Naive thymus-derived CD4-positive, alpha-beta T cell (primary cell): ENCODE data around the gene PINLYP. TPM values are rescaled to one million over a fixed set of nuclear protein-coding genes. Genes with fewer than 3 reads are reported as not detected.

ENCODE experiments used
- ATAC-seq: fragments of 150-1000 bp; cut with Tn5 transposase; 2 replicates; pipeline ENCODE4 v1.10.0; 2021; ENCODE audit warnings: mild to moderate bottlenecking, moderate library complexity
- CTCF ChIA-PET: fragments of 350-600 bp; sonication (Branson Sonifier 250); formaldehyde crosslinking; loops from one replicate; lab custom pipeline; 2021; ENCODE audit warnings: antibody characterized with exemption; lab: Charles Lee
- POLR2A ChIA-PET: fragments of 350-600 bp; sonication (Branson Sonifier 250); formaldehyde crosslinking; loops from one replicate; lab custom pipeline; 2021; ENCODE audit warnings: antibody characterized with exemption, inconsistent platforms; lab: Charles Lee
- DNase-seq, 9 donors: peaks; one replicate each; pipeline versions ENCODE4 v3.0.0 to v3.0.0-alpha.2; 2020 to 2022; ENCODE audit warnings: mixed read lengths in 1 of 9
- H3K27ac ChIP-seq: one replicate; pipeline ENCODE4 v1.7.0; 2013; ENCODE audit warnings: mild to moderate bottlenecking, low read depth, low read length, moderate library complexity
- H3K27me3 ChIP-seq, 2 donors: one replicate each; pipeline ENCODE4 v1.7.0; 2013; ENCODE audit warnings: low read length in 2 of 2, mild to moderate bottlenecking in 2 of 2, moderate library complexity in 2 of 2; ENCODE audit not compliant: control insufficient read depth in 2 of 2, insufficient read depth in 2 of 2
- H3K36me3 ChIP-seq, 3 experiments: 1 replicate in 2 of 3; 2 replicates in 1 of 3; pipeline ENCODE4 v1.7.0; 2013; ENCODE audit warnings: low read length in 3 of 3, mild to moderate bottlenecking in 3 of 3, moderate library complexity in 1 of 3; ENCODE audit not compliant: insufficient read depth in 3 of 3, control insufficient read depth in 2 of 3
- H3K4me1 ChIP-seq, 2 donors: one replicate each; pipeline ENCODE4 v1.7.0; 2013; ENCODE audit warnings: low read length in 2 of 2, mild to moderate bottlenecking in 2 of 2, moderate library complexity in 1 of 2; ENCODE audit not compliant: control insufficient read depth in 2 of 2, insufficient read depth in 2 of 2
- H3K4me3 ChIP-seq: 2 replicates; pipeline ENCODE4 v1.7.0; 2013; ENCODE audit warnings: mild to moderate bottlenecking, low read length
- H3K9me3 ChIP-seq, 3 experiments: 1 replicate in 2 of 3; 2 replicates in 1 of 3; pipeline ENCODE4 v1.7.0; 2013; ENCODE audit warnings: low read length in 3 of 3; ENCODE audit not compliant: control insufficient read depth in 2 of 3
- H3K27ac Mint-ChIP-seq, 9 donors: one replicate each; pipeline ENCODE4 v1.8.0; 2020 to 2022; ENCODE audit warnings: mixed read lengths in 9 of 9, mild to moderate bottlenecking in 8 of 9, moderate library complexity in 5 of 9, inconsistent platforms in 2 of 9
- H3K27me3 Mint-ChIP-seq, 5 donors: one replicate each; pipeline ENCODE4 v1.8.0; 2021 to 2022; ENCODE audit warnings: mixed read lengths in 5 of 5, mild to moderate bottlenecking in 1 of 5
- H3K36me3 Mint-ChIP-seq, 5 donors: one replicate each; pipeline ENCODE4 v1.8.0; 2020 to 2022; ENCODE audit warnings: mixed read lengths in 5 of 5, mild to moderate bottlenecking in 3 of 5, inconsistent platforms in 1 of 5
- H3K4me1 Mint-ChIP-seq, 7 donors: one replicate each; pipeline ENCODE4 v1.8.0; 2020 to 2022; ENCODE audit warnings: mixed read lengths in 7 of 7, mild to moderate bottlenecking in 3 of 7, inconsistent platforms in 1 of 7
- H3K4me3 Mint-ChIP-seq, 10 donors: one replicate each; pipeline ENCODE4 v1.8.0; 2020 to 2022; ENCODE audit warnings: mild to moderate bottlenecking in 10 of 10, mixed read lengths in 10 of 10, moderate library complexity in 6 of 10, inconsistent platforms in 2 of 10
- H3K9me3 Mint-ChIP-seq, 11 donors: one replicate each; pipeline ENCODE4 v1.8.0; 2020 to 2022; ENCODE audit warnings: mixed read lengths in 11 of 11, mild to moderate bottlenecking in 4 of 11, inconsistent platforms in 1 of 11, moderate library complexity in 1 of 11
- intact Hi-C, 2 donors: fragments of 100-400 bp; cut with micrococcal nuclease; formaldehyde crosslinking; loops; one replicate each; pipeline ENCODE4 v1.15.1; 2023
- polyA plus RNA-seq, 2 donors: library from polyadenylated mRNA; unstranded; fragments of 300-500 nt; fragmentation: Illumina TruSeq; gene quantifications; one replicate each; pipeline ENCODE4 v1.2.3, GENCODE V29; 2021
- total RNA-seq, 6 experiments: library from RNA in 5 of 6; stranded (reverse) in 5 of 6; gene quantifications; 1 replicate in 5 of 6; 2 replicates in 1 of 6; pipeline ENCODE4 v1.2.3 and lab custom pipeline; 2021 to 2026

Gene PINLYP
- total and polyA plus RNA-seq, 7 experiments from 2014 or later, result 0.27 to 5.8 (median 0.54) TPM; not detected in 1

- H3K9me3 ChIP-seq, result no peaks in the 10 kb centered on the region
- Mint-ChIP-seq H3K27me3 (no peaks in the 10 kb centered on the region), H3K4me3 (peak overlapping the region; percentile 95 to 99 (median 98)), H3K4me1 (peaks cover 17 to 58% (median 33%) of the 10 kb centered on the region in 7 donors), H3K27ac (peak overlapping the region; percentile 88 to 98 (median 93)), H3K9me3 (no peaks in the 10 kb centered on the region), H3K36me3 (peaks cover 0 to 4% (median 0%) of the 10 kb centered on the region in 5 donors)
- peaks cover 0 to 12% (median 0%) of the 10 kb centered on the region in 3 experiments for H3K36me3 ChIP-seq
- DNase-seq (peak in 2 of 9 donors; percentile 14 to 18), ATAC-seq (peak; percentile 14)
- peaks cover 9 to 12% of the 10 kb centered on the region in 2 donors for H3K4me1 ChIP-seq
- intact Hi-C loops, result loop anchor here (1.0 to 5.0 kb wide), 8 partner anchors 21 to 208 kb away; partner anchors contain the start of genes IRGQ (in 2 of the 2), PINLYP (in 2 of the 2), XRCC1 (in 2 of the 2) and ZNF576 (in 2 of the 2)
- peak overlapping the region; percentile 63 for H3K4me3 ChIP-seq
- H3K27me3 ChIP-seq, result no peaks in the 10 kb centered on the region
- ChIA-PET CTCF (no interaction called here), POLR2A (interaction anchor here (0.8 to 1.2 kb wide), 3 partner anchors 12 to 94 kb away, joined by 3 to 4 read pairs (median 3); no protein-coding TSS in a partner anchor)
- peak overlapping the region; percentile 83 for H3K27ac ChIP-seq
Observed at GRCh38 chr19:43618921-43619261, 43.3 kb downstream of the PINLYP start.

- DNase-seq (peak; percentile 77 to 91 (median 84)), ATAC-seq (peak; percentile 93)
- no peaks in the 10 kb centered on the region for H3K27me3 ChIP-seq
- Mint-ChIP-seq H3K9me3 (no peaks in the 10 kb centered on the region), H3K4me3 (peak within 1 kb of the TSS; percentile 95 to 99 (median 98)), H3K27ac (peak within 1 kb of the TSS; percentile 93 to 99 (median 97)), H3K36me3 (peaks cover 0 to 2% (median 0%) of the 10 kb centered on the region in 5 donors), H3K27me3 (no peaks in the 10 kb centered on the region), H3K4me1 (peaks cover 18 to 59% (median 36%) of the 10 kb centered on the region in 7 donors)
- POLR2A ChIA-PET, result interaction anchor here (1.0 kb wide), 3 partner anchors 10 to 156 kb away, joined by 3 to 4 read pairs (median 3); no protein-coding TSS in a partner anchor
- peaks cover 0 to 8% (median 0%) of the 10 kb centered on the region in 3 experiments for H3K36me3 ChIP-seq
- CTCF ChIA-PET, result no interaction called here
- intact Hi-C loops, result loop anchor here (1.0 to 5.0 kb wide), 8 partner anchors 21 to 208 kb away; partner anchors contain the start of genes IRGQ (in 2 of the 2), PINLYP (in 2 of the 2), XRCC1 (in 2 of the 2) and ZNF576 (in 2 of the 2)
- H3K27ac ChIP-seq, result peak within 1 kb of the TSS; percentile 83
- peaks cover 9 to 12% of the 10 kb centered on the region in 2 donors for H3K4me1 ChIP-seq
- H3K4me3 ChIP-seq, result peak within 1 kb of the TSS; percentile 63
- no peaks in the 10 kb centered on the region for H3K9me3 ChIP-seq
Observed at GRCh38 chr19:43619262-43620060, 43.9 kb downstream of the PINLYP start, which contains the start of gene ZNF428. Gene ZNF428 (minus strand): TSS chr19:43619629. CDS start chr19:43614304, 5,325 bp downstream.

GRCh38 chr19:43620061-43621001 is 44.7 kb downstream of the PINLYP start:
- DNase-seq, result peak in 4 of 9 donors; percentile 64 to 88 (median 84)
- Histone ChIP-seq H3K4me3 (peak overlapping the region; percentile 63), H3K36me3 (peaks cover 0 to 8% (median 0%) of the 10 kb centered on the region in 3 experiments), H3K27ac (peak overlapping the region; percentile 83), H3K9me3 (no peaks in the 10 kb centered on the region), H3K27me3 (no peaks in the 10 kb centered on the region), H3K4me1 (peaks cover 13 to 16% of the 10 kb centered on the region in 2 donors)
- Mint-ChIP-seq H3K4me3 (peak overlapping the region; percentile 95 to 99 (median 98)), H3K9me3 (no peaks in the 10 kb centered on the region), H3K36me3 (peaks cover 0 to 2% (median 0%) of the 10 kb centered on the region in 5 donors), H3K4me1 (peaks cover 18 to 61% (median 44%) of the 10 kb centered on the region in 7 donors), H3K27me3 (no peaks in the 10 kb centered on the region), H3K27ac (peak overlapping the region; percentile 93 to 99 (median 97))
- CTCF ChIA-PET, result no interaction called here
- no peak for ATAC-seq
- POLR2A ChIA-PET, result interaction anchor here (0.7 to 1.0 kb wide), 5 partner anchors 10 to 1781 kb away, joined by 3 to 4 read pairs (median 3); no protein-coding TSS in a partner anchor
- intact Hi-C loops, result loop anchor here in 1 of 2 donors (1.0 kb wide), 1 partner anchor 48 kb away; no protein-coding TSS in a partner anchor

- Histone ChIP-seq H3K4me1 (peaks cover 13 to 16% of the 10 kb centered on the region in 2 donors), H3K27ac (no peak overlapping the region), H3K4me3 (no peak overlapping the region), H3K27me3 (no peaks in the 10 kb centered on the region), H3K9me3 (no peaks in the 10 kb centered on the region), H3K36me3 (peaks cover 0 to 8% (median 0%) of the 10 kb centered on the region in 3 experiments)
- H3K27ac Mint-ChIP-seq, result peak overlapping the region in 4 of 9 donors; percentile 65 to 66 (median 66)
- intact Hi-C loops, result no loop called here
- peaks cover 18 to 56% (median 41%) of the 10 kb centered on the region in 7 donors for H3K4me1 Mint-ChIP-seq
- DNase-seq, result peak in 1 of 9 donors; percentile 2
- peaks cover 0 to 7% (median 0%) of the 10 kb centered on the region in 5 donors for H3K27me3 Mint-ChIP-seq
- ChIA-PET CTCF (no interaction called here), POLR2A (interaction anchor here (2.0 kb wide), 1 partner anchor 66 kb away, joined by 4 read pairs; no protein-coding TSS in a partner anchor)
- H3K9me3 Mint-ChIP-seq, result no peaks in the 10 kb centered on the region
- H3K4me3 Mint-ChIP-seq, result no peak overlapping the region
- ATAC-seq, result no peak
- H3K36me3 Mint-ChIP-seq, result peaks cover 0 to 2% (median 0%) of the 10 kb centered on the region in 5 donors
Observed at GRCh38 chr19:43622070-43622469, 46.5 kb downstream of the PINLYP start.

GRCh38 chr19:43622956-43623355 is 47.4 kb downstream of the PINLYP start:
- ATAC-seq (no peak), DNase-seq (peak in 1 of 9 donors; percentile 2)
- no peak overlapping the region for H3K4me3 ChIP-seq
- H3K4me3 Mint-ChIP-seq, result no peak overlapping the region
- H3K27me3 ChIP-seq, result no peaks in the 10 kb centered on the region
- no peak overlapping the region for H3K27ac ChIP-seq
- ChIA-PET CTCF (no interaction called here), POLR2A (interaction anchor here (1.3 to 2.0 kb wide), 2 partner anchors 11 to 67 kb away, joined by 3 to 4 read pairs; no protein-coding TSS in a partner anchor)
- peaks cover 0 to 8% (median 0%) of the 10 kb centered on the region in 3 experiments for H3K36me3 ChIP-seq
- peaks cover 13 to 16% of the 10 kb centered on the region in 2 donors for H3K4me1 ChIP-seq
- H3K9me3 ChIP-seq, result no peaks in the 10 kb centered on the region
- H3K27me3 Mint-ChIP-seq, result peaks cover 0 to 12% (median 0%) of the 10 kb centered on the region in 5 donors
- H3K9me3 Mint-ChIP-seq, result no peaks in the 10 kb centered on the region
- peaks cover 0 to 2% (median 0%) of the 10 kb centered on the region in 5 donors for H3K36me3 Mint-ChIP-seq
- peaks cover 18 to 53% (median 41%) of the 10 kb centered on the region in 7 donors for H3K4me1 Mint-ChIP-seq
- peak overlapping the region in 2 of 9 donors; percentile 43 to 51 for H3K27ac Mint-ChIP-seq
- intact Hi-C loops, result no loop called here
